A375 (cell line): ENCODE data around the gene LILRB4. TPM values are rescaled to one million over a fixed set of nuclear protein-coding genes. Genes with fewer than 3 reads are reported as not detected.

Experiments
- small RNA-seq: library from RNA; depleted of rRNA; stranded (forward); fragments of <200 nt; gene quantifications from one replicate; pipeline ENCODE3, GENCODE V24; 2014
- total RNA-seq: library from RNA; depleted of rRNA; stranded (reverse); fragments of >200 nt; shearing (Covaris generic); gene quantifications from 2 replicates; pipeline ENCODE4 v1.2.3, GENCODE V29; 2014; rRNA removed

Gene LILRB4
- total RNA-seq = not detected in 2 replicates

GRCh38 chr19:54662730-54663129, at the start of gene LILRB4:
Gene LILRB4, plus strand, starts transcription at chr19:54662985. Its CDS starts 49 bp downstream, at chr19:54663034.

GRCh38 chr19:54630262-54630661, 32.5 kb upstream of the LILRB4 start, which contains the start of gene LILRB1:
Gene LILRB1, plus strand, starts transcription at chr19:54630484. Its CDS starts 590 bp downstream, at chr19:54631074.

Small RNA genes lying within 50 kb of the gene (small RNA-seq; reads per million reads assigned to genes)
- not detected for gene AC245036.3
- not detected for gene AC245128.2
- gene MIR8061 = not detected

Other genes with a start within 250 kb of the LILRB4 start
- 0.27 and 2.3 TPM in 2 replicates for gene TTYH1, start 247.5 kb upstream of the LILRB4 start, total RNA-seq
- 45.7 and 64.1 TPM in 2 replicates for gene LENG8, start 213.8 kb upstream of the LILRB4 start, total RNA-seq
- gene LENG9, start 199.2 kb upstream of the LILRB4 start, total RNA-seq = 12.7 and 13.7 TPM in 2 replicates
- gene CDC42EP5, start 189.7 kb upstream of the LILRB4 start, total RNA-seq = 6.3 and 6.6 TPM in 2 replicates
- gene LAIR2, start 160.2 kb upstream of the LILRB4 start, total RNA-seq = not detected in 2 replicates
- not detected in 2 replicates for gene LILRA2, start 89.2 kb upstream of the LILRB4 start, total RNA-seq
- gene LILRA1, start 69.4 kb upstream of the LILRB4 start, total RNA-seq = not detected in 2 replicates
- gene LILRB1, start 32.5 kb upstream of the LILRB4 start, total RNA-seq = not detected in 2 replicates
- not detected in 2 replicates for gene KIR3DL3, start 61.5 kb downstream of the LILRB4 start, total RNA-seq
- not detected in 2 replicates for gene KIR2DL3, start 75.5 kb downstream of the LILRB4 start, total RNA-seq
- gene KIR2DL1, start 106.8 kb downstream of the LILRB4 start, total RNA-seq = not detected in 2 replicates
- not detected in 2 replicates for gene KIR2DL4, start 140.6 kb downstream of the LILRB4 start, total RNA-seq
- not detected in 2 replicates for gene KIR3DL1, start 153.5 kb downstream of the LILRB4 start, total RNA-seq
- not detected in 2 replicates for gene KIR2DS4, start 169.7 kb downstream of the LILRB4 start, total RNA-seq
- not detected in 2 replicates for gene KIR3DL2, start 187.5 kb downstream of the LILRB4 start, total RNA-seq
- gene FCAR, start 211.2 kb downstream of the LILRB4 start, total RNA-seq = not detected in 2 replicates
- 0.72 and 0.91 TPM in 2 replicates for gene NCR1, start 243.2 kb downstream of the LILRB4 start, total RNA-seq